T-cell (primary cell): ENCODE results near the gene IZUMO4. TPM values are rescaled to one million over a fixed set of nuclear protein-coding genes. Genes with fewer than 3 reads are reported as not detected.

Experiments used
- ATAC-seq, 4 experiments: fragments of 200-7000 bp in 3 of 4; fragments of 150-1000 bp in 1 of 4; cut with Tn5 transposase; replicated peaks in 1 of 4; 1 replicate in 3 of 4; 2 replicates in 1 of 4; pipeline ENCODE4 v1.10.0; 2021; ENCODE audit warnings: moderate library complexity in 3 of 4, mild to moderate bottlenecking in 2 of 4, moderate number of reproducible peaks in 1 of 4
- CTCF ChIA-PET, 2 donors: fragments of 300-600 bp; sonication (Branson Sonifier 250); formaldehyde crosslinking; loops; one replicate each; lab custom pipeline; 2022; ENCODE audit warnings: antibody characterized with exemption in 2 of 2; lab: Charles Lee
- POLR2A ChIA-PET, 2 donors: fragments of 300-600 bp; sonication (Branson Sonifier 250); formaldehyde crosslinking; loops; one replicate each; lab custom pipeline; 2022; ENCODE audit warnings: antibody characterized with exemption in 2 of 2; lab: Charles Lee
- DNase-seq, 35 experiments: peaks; one replicate each; pipeline versions ENCODE4 v3.0.0 to v3.0.0-alpha.2; 2013 to 2023
- H3K27ac ChIP-seq: one replicate; pipeline ENCODE4 v1.5.1; 2013; ENCODE audit warnings: low read length
- H3K27me3 ChIP-seq, 2 experiments: replicated peaks in 1 of 2; 1 replicate in 1 of 2; 2 replicates in 1 of 2; pipeline versions ENCODE4 v1.6.1 to v1.7.0; 2013; ENCODE audit warnings: low read length in 1 of 2, mixed read lengths in 1 of 2; ENCODE audit not compliant: control insufficient read depth in 2 of 2, insufficient read depth in 2 of 2; ENCODE audit errors: extremely low read depth in 1 of 2
- H3K36me3 ChIP-seq, 2 donors: 1 replicate in 1 of 2; 2 replicates in 1 of 2; pipeline versions ENCODE4 v1.6.1 to v1.7.0; 2013; ENCODE audit warnings: low read length in 1 of 2; ENCODE audit not compliant: control insufficient read depth in 2 of 2, insufficient read depth in 1 of 2; ENCODE audit errors: extremely low read depth in 1 of 2
- H3K4me1 ChIP-seq, 2 experiments: 1 replicate in 1 of 2; 2 replicates in 1 of 2; pipeline versions ENCODE4 v1.6.1 to v1.7.0; 2013; ENCODE audit warnings: low read length in 2 of 2, mixed read lengths in 1 of 2; ENCODE audit not compliant: insufficient read depth in 2 of 2, control insufficient read depth in 1 of 2; ENCODE audit errors: extremely low read depth in 1 of 2
- H3K4me3 ChIP-seq, 2 donors: 1 replicate in 1 of 2; 2 replicates in 1 of 2; pipeline versions ENCODE4 v1.5.1 to v1.7.0; 2013; ENCODE audit warnings: mild to moderate bottlenecking in 2 of 2, low read length in 1 of 2, moderate library complexity in 1 of 2; ENCODE audit not compliant: control insufficient read depth in 1 of 2; ENCODE audit errors: extremely low read depth in 1 of 2
- H3K9me3 ChIP-seq: 2 replicates; pipeline ENCODE4 v1.7.0; 2013
- H3K27ac Mint-ChIP-seq, 2 donors: one replicate each; pipeline ENCODE4 v1.8.0; 2020 to 2021; ENCODE audit warnings: mild to moderate bottlenecking in 2 of 2, mixed read lengths in 2 of 2
- H3K27me3 Mint-ChIP-seq, 2 donors: one replicate each; pipeline ENCODE4 v1.8.0; 2021 to 2022; ENCODE audit warnings: mixed read lengths in 2 of 2
- H3K36me3 Mint-ChIP-seq: one replicate; pipeline ENCODE4 v1.8.0; 2021; ENCODE audit warnings: mixed read lengths
- H3K4me1 Mint-ChIP-seq, 3 donors: one replicate each; pipeline ENCODE4 v1.8.0; 2020 to 2022; ENCODE audit warnings: mixed read lengths in 3 of 3, mild to moderate bottlenecking in 1 of 3
- H3K4me3 Mint-ChIP-seq, 3 donors: one replicate each; pipeline ENCODE4 v1.8.0; 2020 to 2022; ENCODE audit warnings: mild to moderate bottlenecking in 3 of 3, mixed read lengths in 3 of 3, moderate library complexity in 3 of 3
- H3K9me3 Mint-ChIP-seq, 3 donors: one replicate each; pipeline ENCODE4 v1.8.0; 2020 to 2022; ENCODE audit warnings: mixed read lengths in 3 of 3
- WGBS: methylation state at CpG from one replicate; pipeline ENCODE4 v1.1.5; 2013; ENCODE audit warnings: missing lambda C conversion rate; ENCODE audit not compliant: insufficient coverage; 5-methylcytosine and 5-hydroxymethylcytosine counted together
- total RNA-seq, 35 experiments: library from RNA in 6 of 35; stranded (reverse) in 6 of 35; fragments of 120-200 nt in 1 of 35; gene quantifications; one replicate each; pipeline versions ENCODE4 v1.2.1 to v1.2.4 and lab custom pipeline; 2013 to 2026

IZUMO4 gene
- total RNA-seq, 5 donors from 2014 or later (not counting 1 experiment from before 2014, with no cell fraction given): 14.0 to 23.5 (median 19.7) TPM

DNA sequence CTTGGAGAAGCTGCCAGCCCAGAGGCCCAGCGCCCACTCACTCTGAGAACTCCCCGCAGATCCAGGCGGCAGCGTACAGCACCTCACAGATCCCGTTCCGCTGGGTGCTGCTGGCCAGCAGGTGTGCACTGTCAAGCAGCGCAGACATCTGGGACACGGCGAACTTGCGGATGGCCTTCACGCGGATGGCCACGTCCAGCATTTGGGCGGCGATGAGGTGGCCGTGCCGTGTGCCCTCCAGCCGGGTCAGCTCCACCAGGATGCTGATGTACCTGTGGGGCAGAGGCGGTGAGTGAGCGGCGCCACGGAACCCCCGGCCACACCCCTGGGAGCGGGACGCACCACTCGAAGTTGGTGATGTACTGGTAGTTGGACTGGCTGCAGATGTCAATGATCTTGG is 24.1 kb downstream of the IZUMO4 start:
- Mint-ChIP-seq H3K4me1 (no peaks in the 10 kb centered on the region), H3K4me3 (no peak overlapping the region), H3K27ac (no peak overlapping the region), H3K9me3 (no peaks in the 10 kb centered on the region), H3K36me3 (peaks cover 37% of the 10 kb centered on the region), H3K27me3 (no peaks in the 10 kb centered on the region)
- no peak for ATAC-seq
- Histone ChIP-seq H3K36me3 (peaks cover 34 to 81% of the 10 kb centered on the region in 2 donors), H3K27me3 (no peaks in the 10 kb centered on the region), H3K4me1 (no peaks in the 10 kb centered on the region), H3K4me3 (no peak overlapping the region), H3K9me3 (no peaks in the 10 kb centered on the region), H3K27ac (no peak overlapping the region)
- 98% methylated on average over 24 of the region's 26 CpGs for WGBS
- ChIA-PET POLR2A (interaction anchor here in 1 of 2 donors (0.6 kb wide), 1 partner anchor 19 kb away, joined by 10 read pairs; no protein-coding TSS in a partner anchor), CTCF (no interaction called here)
- DNase-seq: no peak

- no peaks in the 10 kb centered on the region for H3K9me3 ChIP-seq
- ATAC-seq (no peak), DNase-seq (no peak)
- H3K27me3 ChIP-seq: no peaks in the 10 kb centered on the region
- peaks cover 30 to 74% of the 10 kb centered on the region in 2 donors for H3K36me3 ChIP-seq
- POLR2A ChIA-PET: no interaction called here
- H3K4me1 ChIP-seq: no peaks in the 10 kb centered on the region
- no peak overlapping the region for H3K27ac ChIP-seq
- Mint-ChIP-seq H3K4me1 (no peaks in the 10 kb centered on the region), H3K9me3 (no peaks in the 10 kb centered on the region), H3K27ac (no peak overlapping the region), H3K4me3 (no peak overlapping the region), H3K27me3 (no peaks in the 10 kb centered on the region), H3K36me3 (peaks cover 37% of the 10 kb centered on the region)
- WGBS: 96% methylated on average over 26 of the region's 27 CpGs
- CTCF ChIA-PET: no interaction called here
- no peak overlapping the region for H3K4me3 ChIP-seq
These were observed 24.8 kb downstream of the IZUMO4 start for GRCh38 chr19:2121416-2122051.

- Histone ChIP-seq H3K27me3 (no peaks in the 10 kb centered on the region), H3K4me1 (no peaks in the 10 kb centered on the region), H3K9me3 (no peaks in the 10 kb centered on the region), H3K27ac (no peak overlapping the region), H3K36me3 (peaks cover 31 to 73% of the 10 kb centered on the region in 2 donors), H3K4me3 (no peak overlapping the region)
- H3K36me3 Mint-ChIP-seq: peaks cover 37% of the 10 kb centered on the region
- ChIA-PET POLR2A (no interaction called here), CTCF (no interaction called here)
- H3K9me3 Mint-ChIP-seq: no peaks in the 10 kb centered on the region
- no peak overlapping the region for H3K27ac Mint-ChIP-seq
- DNase-seq (no peak), ATAC-seq (peak in 1 of 4 experiments; percentile 28)
- no peaks in the 10 kb centered on the region for H3K27me3 Mint-ChIP-seq
- H3K4me3 Mint-ChIP-seq: no peak overlapping the region
- H3K4me1 Mint-ChIP-seq: no peaks in the 10 kb centered on the region
- 86% methylated on average over 13 of the region's 15 CpGs for WGBS
These were observed 25.5 kb downstream of the IZUMO4 start for GRCh38 chr19:2122251-2122650.

- H3K27ac ChIP-seq: no peak overlapping the region
- no peak overlapping the region for H3K27ac Mint-ChIP-seq
- CTCF ChIA-PET: no interaction called here
- no peaks in the 10 kb centered on the region for H3K9me3 Mint-ChIP-seq
- no peaks in the 10 kb centered on the region for H3K4me1 Mint-ChIP-seq
- H3K4me3 ChIP-seq: no peak overlapping the region
- H3K4me1 ChIP-seq: no peaks in the 10 kb centered on the region
- POLR2A ChIA-PET: no interaction called here
- H3K9me3 ChIP-seq: no peaks in the 10 kb centered on the region
- DNase-seq: no peak
- peaks cover 34% of the 10 kb centered on the region for H3K36me3 Mint-ChIP-seq
- H3K36me3 ChIP-seq: peaks cover 36 to 71% of the 10 kb centered on the region in 2 donors
- H3K27me3 ChIP-seq: no peaks in the 10 kb centered on the region
- no peak for ATAC-seq
- no peaks in the 10 kb centered on the region for H3K27me3 Mint-ChIP-seq
- WGBS: 99% methylated on average over 9 of the region's 10 CpGs
- H3K4me3 Mint-ChIP-seq: no peak overlapping the region
These were observed 26.3 kb downstream of the IZUMO4 start for GRCh38 chr19:2122982-2123381.

- H3K27me3 Mint-ChIP-seq: no peaks in the 10 kb centered on the region
- H3K36me3 ChIP-seq: peaks cover 33 to 65% of the 10 kb centered on the region in 2 donors
- DNase-seq (peak in 3 of 35 experiments; percentile 15 to 27 (median 20)), ATAC-seq (peak in 1 of 4 experiments; percentile 23)
- no peak overlapping the region for H3K4me3 Mint-ChIP-seq
- H3K36me3 Mint-ChIP-seq: peaks cover 27% of the 10 kb centered on the region
- no peaks in the 10 kb centered on the region for H3K9me3 ChIP-seq
- H3K27me3 ChIP-seq: no peaks in the 10 kb centered on the region
- H3K9me3 Mint-ChIP-seq: no peaks in the 10 kb centered on the region
- CTCF ChIA-PET: no interaction called here
- H3K27ac Mint-ChIP-seq: no peak overlapping the region
- no peaks in the 10 kb centered on the region for H3K4me1 ChIP-seq
- H3K27ac ChIP-seq: no peak overlapping the region
- 91% methylated on average over 21 of the region's 25 CpGs for WGBS
- H3K4me1 Mint-ChIP-seq: no peaks in the 10 kb centered on the region
- POLR2A ChIA-PET: no interaction called here
- no peak overlapping the region for H3K4me3 ChIP-seq
These were observed 27.1 kb downstream of the IZUMO4 start for GRCh38 chr19:2123682-2124387.

DNA sequence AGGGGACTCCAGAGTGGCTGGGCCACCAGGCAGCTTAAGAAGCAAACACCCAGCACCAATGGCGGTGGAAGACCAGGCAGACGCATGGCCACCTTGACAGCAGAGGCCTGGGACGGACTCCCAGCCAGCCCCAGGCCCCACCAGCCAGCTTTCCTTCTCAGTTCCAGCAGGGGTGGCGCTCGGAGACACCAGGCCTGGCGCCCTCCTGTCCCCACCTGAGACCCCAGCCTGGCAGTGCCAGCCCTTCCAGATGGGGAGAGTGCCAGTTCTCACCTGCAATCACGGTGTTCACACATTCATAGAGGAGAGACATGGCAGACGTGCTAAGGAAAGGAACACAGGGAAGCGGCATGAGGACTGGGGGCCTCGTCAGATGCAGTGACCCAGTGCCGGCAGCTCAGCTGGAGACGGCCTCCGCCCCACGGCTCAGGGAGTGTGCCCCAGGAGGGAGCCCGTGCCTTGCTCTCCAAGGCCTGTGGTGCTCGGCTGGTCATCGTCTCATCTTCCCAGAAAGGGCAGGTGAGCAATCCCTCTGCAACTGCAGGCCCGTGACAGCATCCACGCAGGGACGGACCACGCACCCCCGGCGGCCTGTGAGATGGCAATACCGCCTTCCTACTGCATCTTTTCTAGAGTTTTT is 30.3 kb downstream of the IZUMO4 start:
- Histone ChIP-seq H3K4me1 (no peaks in the 10 kb centered on the region), H3K9me3 (no peaks in the 10 kb centered on the region), H3K36me3 (peaks cover 25 to 67% of the 10 kb centered on the region in 2 donors), H3K27ac (no peak overlapping the region), H3K27me3 (no peaks in the 10 kb centered on the region), H3K4me3 (no peak overlapping the region)
- Mint-ChIP-seq H3K36me3 (peaks cover 5% of the 10 kb centered on the region), H3K9me3 (no peaks in the 10 kb centered on the region), H3K27me3 (no peaks in the 10 kb centered on the region), H3K4me3 (no peak overlapping the region), H3K27ac (no peak overlapping the region), H3K4me1 (no peaks in the 10 kb centered on the region)
- ChIA-PET POLR2A (no interaction called here), CTCF (no interaction called here)
- ATAC-seq (no peak), DNase-seq (no peak)
- 97% methylated on average over 19 of the region's 24 CpGs for WGBS
